Myometrial cell (primary cell): Measurements from ENCODE around the gene MIF. TPM values are rescaled to one million over a fixed set of nuclear protein-coding genes. Genes with fewer than 3 reads are reported as not detected.

ENCODE experiments used
- total RNA-seq: library from RNA; depleted of rRNA; stranded (reverse); fragments of >200 nt; gene quantifications from 2 replicates; pipeline ENCODE4 v1.2.3, GENCODE V29; 2015

Gene MIF
- 473 and 481 TPM in 2 replicates for total RNA-seq

DNA sequence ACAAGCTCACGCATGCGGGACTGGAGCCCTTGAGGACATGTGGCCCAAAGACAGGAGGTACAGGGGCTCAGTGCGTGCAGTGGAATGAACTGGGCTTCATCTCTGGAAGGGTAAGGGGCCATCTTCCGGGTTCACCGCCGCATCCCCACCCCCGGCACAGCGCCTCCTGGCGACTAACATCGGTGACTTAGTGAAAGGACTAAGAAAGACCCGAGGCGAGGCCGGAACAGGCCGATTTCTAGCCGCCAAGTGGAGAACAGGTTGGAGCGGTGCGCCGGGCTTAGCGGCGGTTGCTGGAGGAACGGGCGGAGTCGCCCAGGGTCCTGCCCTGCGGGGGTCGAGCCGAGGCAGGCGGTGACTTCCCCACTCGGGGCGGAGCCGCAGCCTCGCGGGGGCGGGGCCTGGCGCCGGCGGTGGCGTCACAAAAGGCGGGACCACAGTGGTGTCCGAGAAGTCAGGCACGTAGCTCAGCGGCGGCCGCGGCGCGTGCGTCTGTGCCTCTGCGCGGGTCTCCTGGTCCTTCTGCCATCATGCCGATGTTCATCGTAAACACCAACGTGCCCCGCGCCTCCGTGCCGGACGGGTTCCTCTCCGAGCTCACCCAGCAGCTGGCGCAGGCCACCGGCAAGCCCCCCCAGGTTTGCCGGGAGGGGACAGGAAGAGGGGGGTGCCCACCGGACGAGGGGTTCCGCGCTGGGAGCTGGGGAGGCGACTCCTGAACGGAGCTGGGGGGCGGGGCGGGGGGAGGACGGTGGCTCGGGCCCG is at the start of gene MIF:
Gene MIF, plus strand, starts transcription at position 439 of the 765 bp plus-strand sequence. Its CDS starts 92 bp downstream, at position 531.

DNA sequence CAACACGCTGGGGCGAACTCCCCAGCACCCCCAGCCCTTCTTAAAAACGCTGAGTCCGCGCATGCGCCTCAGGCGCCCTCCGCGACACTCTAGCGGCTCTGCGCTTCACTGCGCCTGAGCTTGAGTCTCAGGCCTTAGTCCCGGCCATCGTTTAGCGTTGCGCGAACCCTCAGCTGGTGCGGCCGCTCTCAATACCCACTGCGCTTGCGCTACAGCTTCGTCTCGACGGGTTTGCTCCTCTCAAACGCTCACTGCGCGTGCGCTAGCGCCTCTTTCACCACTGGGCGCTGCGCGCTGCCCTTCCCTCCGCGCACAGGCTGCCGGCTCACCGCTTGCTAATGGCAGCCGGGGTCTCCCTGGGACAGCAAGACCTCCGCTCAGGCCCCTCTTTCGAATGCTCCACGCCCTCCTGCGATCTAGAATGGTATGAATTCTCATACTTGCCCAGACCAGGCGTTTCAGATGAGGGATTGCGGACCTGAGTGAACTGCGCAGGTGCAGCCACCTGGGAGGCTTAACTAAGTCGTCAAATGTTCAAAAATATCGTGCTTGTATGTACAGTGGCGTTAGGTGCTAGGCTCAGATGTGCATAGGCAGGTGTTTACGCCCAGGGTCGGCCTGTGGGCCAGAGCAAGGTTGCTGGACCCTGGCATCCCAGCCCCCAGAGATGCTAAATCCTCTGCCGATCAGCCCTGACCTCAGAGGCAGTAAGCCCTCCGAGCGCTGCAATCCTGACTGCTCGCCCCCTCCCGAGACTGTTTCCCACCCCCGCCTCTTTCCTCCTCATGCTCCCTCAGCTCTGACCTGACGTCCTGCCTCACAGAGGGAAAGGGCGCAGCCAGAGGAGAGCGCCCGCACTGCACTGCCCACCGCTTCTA is 36.3 kb upstream of the MIF start, which contains the start of gene SLC2A11:
Gene SLC2A11, plus strand, starts transcription at position 270 of the 878 bp plus-strand sequence. Its CDS starts 125 bp downstream, at position 395.

Other genes starting within 250 kb of the MIF start
- not detected in 2 replicates for gene RGL4, start 203.4 kb upstream of the MIF start, total RNA-seq
- gene ZNF70, start 143.3 kb upstream of the MIF start, total RNA-seq: 2.7 and 2.9 TPM in 2 replicates
- gene VPREB3, start 140.0 kb upstream of the MIF start, total RNA-seq: not detected in 2 replicates
- gene C22orf15, start 131.4 kb upstream of the MIF start, total RNA-seq: 1.1 and 1.2 TPM in 2 replicates
- 1.9 and 2.3 TPM in 2 replicates for gene CHCHD10, start 126.4 kb upstream of the MIF start, total RNA-seq
- gene MMP11, start 121.5 kb upstream of the MIF start, total RNA-seq: 7.4 and 11.2 TPM in 2 replicates
- 121 and 151 TPM in 2 replicates for gene SMARCB1, start 107.4 kb upstream of the MIF start, total RNA-seq
- 2.3 TPM in 1 of 2 replicates, not detected in the other for gene DERL3, start 55.4 kb upstream of the MIF start, total RNA-seq
- 6.9 and 11.2 TPM in 2 replicates for gene SLC2A11, start 36.5 kb upstream of the MIF start, total RNA-seq
- 1.8 and 2.6 TPM in 2 replicates for gene GSTT2B, start 66.8 kb downstream of the MIF start, total RNA-seq
- not detected in 2 replicates for gene DDTL, start 72.5 kb downstream of the MIF start, total RNA-seq
- 93.4 and 103 TPM in 2 replicates for gene DDT, start 80.1 kb downstream of the MIF start, total RNA-seq
- 1.2 TPM in 1 of 2 replicates, not detected in the other for gene GSTT2, start 85.8 kb downstream of the MIF start, total RNA-seq
- not detected in 2 replicates for gene GSTT4, start 111.1 kb downstream of the MIF start, total RNA-seq
- 31.0 and 53.6 TPM in 2 replicates for gene CABIN1, start 116.9 kb downstream of the MIF start, total RNA-seq